Psoas muscle (tissue), 8 donors: ENCODE results near the gene RTL5. TPM values are rescaled to one million over a fixed set of nuclear protein-coding genes. Genes with fewer than 3 reads are reported as not detected.

Experiments
- ATAC-seq, 4 donors: fragments of 200-7000 bp; cut with Tn5 transposase; one replicate each; pipeline ENCODE4 v1.9.1; 2020; ENCODE audit warnings: moderate library complexity in 3 of 4, mild to moderate bottlenecking in 2 of 4
- DNase-seq, 2 donors: peaks; one replicate each; pipeline ENCODE4 v3.0.0-alpha.2; 2020
- H3K27ac ChIP-seq: fragments of 200-600 bp; one replicate; pipeline ENCODE4 v1.8.0; 2022
- H3K27me3 ChIP-seq, 3 donors: fragments of 200-600 bp in 1 of 3; one replicate each; pipeline versions ENCODE4 v1.6.1 to v1.8.0; 2013 to 2022; ENCODE audit warnings: low read length in 2 of 3, mild to moderate bottlenecking in 2 of 3, moderate library complexity in 1 of 3; ENCODE audit not compliant: insufficient read depth in 3 of 3
- H3K36me3 ChIP-seq, 2 donors: fragments of 200-600 bp in 1 of 2; one replicate each; pipeline versions ENCODE4 v1.6.1 to v1.8.0; 2013 to 2022; ENCODE audit warnings: low read depth in 1 of 2, mild to moderate bottlenecking in 1 of 2, moderate library complexity in 1 of 2; ENCODE audit not compliant: insufficient read depth in 1 of 2
- H3K4me1 ChIP-seq: fragments of 200-600 bp; one replicate; pipeline ENCODE4 v1.8.0; 2022
- H3K4me3 ChIP-seq: fragments of 200-600 bp; one replicate; pipeline ENCODE4 v1.8.0; 2022; ENCODE audit warnings: mild to moderate bottlenecking
- H3K9me3 ChIP-seq: fragments of 200-600 bp; one replicate; pipeline ENCODE4 v1.8.0; 2022
- CTCF ChIP-seq: fragments of 200-600 bp; IDR thresholded peaks from one replicate; pipeline ENCODE4 v1.8.0; 2022; ENCODE audit warnings: antibody characterized with exemption
- WGBS, 3 donors: extraction: QIAGEN DNeasy Blood & Tissue Kit; methylation state at CpG; one replicate each; pipeline versions ENCODE4 v1.1.6 to v1.1.7; 2013; 5-methylcytosine and 5-hydroxymethylcytosine counted together
- intact Hi-C, 2 donors: fragments of 100-400 bp; cut with DNase I; formaldehyde crosslinking; loops; one replicate each; pipeline versions ENCODE4 v1.11.0 to v1.14.2; 2022
- polyA plus RNA-seq, 3 donors: library from polyadenylated mRNA; stranded (reverse); fragments of 200-250 nt; gene quantifications; one replicate each; pipeline ENCODE4 v1.2.3, GENCODE V29; 2013
- total RNA-seq, 4 donors: library from RNA; stranded (reverse); fragmentation: NEBNext Ultra II Directional in 2 of 4; extraction: Animal tissue kit (Norgen Biotek cat#: 25700) in 2 of 4; gene quantifications; one replicate each; pipeline versions ENCODE4 v1.2.1 to v1.2.4, GENCODE V29; 2021 to 2023
- donor health status: healthy with polysubstance abuse.
- donor health status: DM: no; HTN: no; CAD: no; lungs with moderate emphysema.
- donor health status: Bipolar disorder and iron deficiency.
- donor health status: healthy.
- donor health status: DM: yes; HTN: yes; CAD: no.
- donor health status: DM: no; HTN: no; CAD: no.
- donor health status: DM: no; HTN: no; CAD: no.
- donor health status: DM: yes; HTN: yes; CAD: no.

Gene RTL5
- total and polyA plus RNA-seq, 7 donors: 0.37 to 2.2 (median 0.91) TPM

GRCh38 chrX:72128881-72129280 is 2.8 kb downstream of the RTL5 start:
- Histone ChIP-seq H3K4me1 (no peaks in the 10 kb centered on the region), H3K27ac (no peak overlapping the region), H3K27me3 (peaks cover 0 to 59% (median 0%) of the 10 kb centered on the region in 3 donors), H3K9me3 (no peaks in the 10 kb centered on the region), H3K36me3 (no peaks in the 10 kb centered on the region), H3K4me3 (no peak overlapping the region)
- peak; percentile 15 for TF ChIP-seq CTCF
- WGBS, 3 donors: 66 to 79% (median 71%) methylated on average over 5 to 6 of the region's 6 CpGs
- ATAC-seq (no peak), DNase-seq (no peak)
- intact Hi-C loops: loop anchor here in 1 of 2 donors (5.0 kb wide), 1 partner anchor 112 kb away; no protein-coding TSS in a partner anchor

- H3K9me3 ChIP-seq: no peaks in the 10 kb centered on the region
- intact Hi-C loops: loop anchor here in 1 of 2 donors (5.0 kb wide), 1 partner anchor 111 kb away; no protein-coding TSS in a partner anchor
- ATAC-seq (no peak), DNase-seq (no peak)
- no peaks in the 10 kb centered on the region for H3K36me3 ChIP-seq
- WGBS, 3 donors: 62 to 69% (median 62%) methylated on average over 4 of the region's 4 CpGs
- TF ChIP-seq CTCF: no peak
- H3K4me3 ChIP-seq: no peak overlapping the region
- no peak overlapping the region for H3K27ac ChIP-seq
- H3K27me3 ChIP-seq: peaks cover 0 to 53% (median 0%) of the 10 kb centered on the region in 3 donors
- no peaks in the 10 kb centered on the region for H3K4me1 ChIP-seq
These were observed 3.4 kb downstream of the RTL5 start for GRCh38 chrX:72128183-72128834.

- Histone ChIP-seq H3K27me3 (peaks cover 0 to 53% (median 0%) of the 10 kb centered on the region in 3 donors), H3K36me3 (no peaks in the 10 kb centered on the region), H3K4me1 (peaks cover 1% of the 10 kb centered on the region), H3K4me3 (no peak overlapping the region), H3K27ac (no peak overlapping the region), H3K9me3 (no peaks in the 10 kb centered on the region)
- intact Hi-C loops: loop anchor here (2.0 to 5.0 kb wide), 2 partner anchors 110 to 217 kb away; partner anchors contain the start of gene NHSL2 (in 1 of the 2)
- ATAC-seq (no peak), DNase-seq (no peak)
- TF ChIP-seq CTCF: no peak
- whole genome bisulfite sequencing, 3 donors: 56 to 74% (median 63%) methylated on average over 3 of the region's 3 CpGs
These were observed 4.4 kb downstream of the RTL5 start for GRCh38 chrX:72127332-72127731.

GRCh38 chrX:72126539-72127140 is 5.1 kb downstream of the RTL5 start:
- TF ChIP-seq CTCF: peak; percentile 80
- DNase-seq (peak; percentile 83 to 89), ATAC-seq (peak; percentile 88 to 93 (median 90))
- no peak overlapping the region for H3K4me3 ChIP-seq
- intact Hi-C loops: loop anchor here (1.0 to 5.0 kb wide), 3 partner anchors 108 to 216 kb away; partner anchors contain the start of gene NHSL2 (in 1 of the 2)
- 18 to 19% (median 19%) methylated on average over 9 of the region's 9 CpGs for WGBS, 3 donors
- H3K9me3 ChIP-seq: no peaks in the 10 kb centered on the region
- H3K27ac ChIP-seq: peak overlapping the region; percentile 41
- H3K36me3 ChIP-seq: no peaks in the 10 kb centered on the region
- peaks cover 0 to 48% (median 0%) of the 10 kb centered on the region in 3 donors for H3K27me3 ChIP-seq
- H3K4me1 ChIP-seq: peaks cover 3% of the 10 kb centered on the region
